ENCODE results near the gene MYL4. TPM values are rescaled to one million over a fixed set of nuclear protein-coding genes. Genes with fewer than 3 reads are reported as not detected.

MYL4 gene
- total RNA-seq, 4 donors from 2014 or later = not detected

DNA sequence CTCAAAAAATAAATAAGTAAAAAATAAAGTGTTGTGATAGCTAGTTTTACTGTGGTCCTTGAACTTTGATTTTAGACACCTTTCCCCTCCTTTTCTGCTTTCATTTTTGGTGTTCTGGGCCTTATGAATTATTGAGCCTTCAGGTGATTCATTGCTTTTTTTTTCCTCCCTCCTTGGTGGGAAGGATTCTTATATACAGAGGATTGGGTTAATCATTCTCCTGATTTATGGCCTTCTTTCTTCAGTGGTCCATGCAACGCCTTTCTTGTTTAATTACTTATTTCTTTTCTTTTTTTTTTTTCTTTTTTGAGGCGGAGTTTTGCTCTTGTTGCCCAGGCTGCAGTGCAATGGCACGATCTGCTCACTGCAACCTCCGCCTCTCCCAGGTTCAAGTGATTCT lies 8.0 kb upstream of the MYL4 start:
- no peak for TF ChIP-seq CTCF (IDR thresholded peaks at IDR 0.05; ENCODE audit: low read depth)

GRCh38 chr17:47203984-47204721 lies 5.0 kb upstream of the MYL4 start:
- no peak for TF ChIP-seq CTCF (IDR thresholded peaks at IDR 0.05; ENCODE audit: low read depth)

GRCh38 chr17:47204722-47205418 lies 4.3 kb upstream of the MYL4 start:
- TF ChIP-seq CTCF (IDR thresholded peaks at IDR 0.05; ENCODE audit: low read depth) = no peak

- TF ChIP-seq CTCF (IDR thresholded peaks at IDR 0.05; ENCODE audit: low read depth) = no peak
These were observed 3.7 kb upstream of the MYL4 start for GRCh38 chr17:47205419-47205963.

- no peak for TF ChIP-seq CTCF (IDR thresholded peaks at IDR 0.05; ENCODE audit: low read depth)
These were observed 1.7 kb upstream of the MYL4 start for GRCh38 chr17:47207143-47208067.

- TF ChIP-seq CTCF (IDR thresholded peaks at IDR 0.05; ENCODE audit: low read depth) = no peak
These were observed 351 bp downstream of the MYL4 start for GRCh38 chr17:47209499-47209898.

Measured in subcutaneous adipose tissue (tissue), 4 donors.